HepG2 (cell line): Measurements from ENCODE around the gene TUBB4A. TPM values are rescaled to one million over a fixed set of nuclear protein-coding genes. Genes with fewer than 3 reads are reported as not detected.

ENCODE experiments used
- ATM ChIP-seq: fragments of 450-650 bp; IDR thresholded peaks from 2 replicates; pipeline ENCODE4 v1.7.1; 2017; ENCODE audit warnings: mild to moderate bottlenecking, borderline replicate concordance
- FOXA3 ChIP-seq: IDR thresholded peaks from 2 replicates; pipeline ENCODE4 v1.6.1; 2016; ENCODE audit warnings: missing genetic modification reagents, missing compliant biosample characterization
- HMGXB3 ChIP-seq: sonication (generic); formaldehyde crosslinking; IDR thresholded peaks from 2 replicates; pipeline ENCODE4 v1.4.0; 2020; ENCODE audit warnings: missing genetic modification reagents, borderline replicate concordance
- RBM39 ChIP-seq: fragments of 200-400 bp; formaldehyde crosslinking; IDR thresholded peaks from one replicate; pipeline ENCODE4 v1.6.1; 2018; ENCODE audit warnings: antibody characterized with exemption, mild to moderate bottlenecking, low read depth, low read length; ENCODE audit not compliant: poor library complexity, severe bottlenecking
- SMARCC2 ChIP-seq: fragments of 450-650 bp; IDR thresholded peaks from 2 replicates; pipeline ENCODE4 v1.6.1; 2017; ENCODE audit warnings: antibody characterized with exemption, mild to moderate bottlenecking
- TFE3 ChIP-seq: IDR thresholded peaks from 2 replicates; pipeline ENCODE4 v1.6.1; 2016
- ZBTB4 ChIP-seq: sonication (generic); formaldehyde crosslinking; IDR thresholded peaks from 2 replicates; pipeline ENCODE4 v1.4.0; 2020; ENCODE audit warnings: missing genetic modification reagents, mild to moderate bottlenecking, borderline replicate concordance
- ZNF142 ChIP-seq: sonication (generic); formaldehyde crosslinking; IDR thresholded peaks from 2 replicates; pipeline ENCODE4 v1.4.0; 2020; ENCODE audit warnings: missing genetic modification reagents
- ZNF274 ChIP-seq: sonication (generic); formaldehyde crosslinking; IDR thresholded peaks from 2 replicates; pipeline ENCODE4 v1.5.1; 2020; ENCODE audit warnings: mild to moderate bottlenecking, missing genetic modification reagents
- ZNF350 ChIP-seq: sonication (generic); formaldehyde crosslinking; IDR thresholded peaks from 2 replicates; pipeline ENCODE4 v1.4.0; 2020; ENCODE audit warnings: mild to moderate bottlenecking, low read depth, missing genetic modification reagents, borderline replicate concordance
- ZNF44 ChIP-seq: sonication (generic); formaldehyde crosslinking; IDR thresholded peaks from 2 replicates; pipeline ENCODE4 v1.5.1; 2020; ENCODE audit warnings: mild to moderate bottlenecking, missing genetic modification reagents
- ZZZ3 ChIP-seq: sonication (generic); formaldehyde crosslinking; IDR thresholded peaks from 2 replicates; pipeline ENCODE4 v1.4.0; 2020; ENCODE audit warnings: missing genetic modification reagents, mild to moderate bottlenecking, borderline replicate concordance
- polyA plus RNA-seq, 8 experiments: library from polyadenylated mRNA; depleted of rRNA in 3 of 8; stranded (reverse) in 7 of 8; unstranded in 1 of 8; fragments of >200 nt; fragmentation: Illumina TruSeq in 4 of 8; extraction: Trizol in 4 of 8; gene quantifications; 2 replicates each; pipeline versions ENCODE4 v1.2.1 to v1.2.3, GENCODE V29; 2011 to 2016; ENCODE audit warnings: low read depth in 4 of 8, missing spikeins in 1 of 8, mixed read lengths in 1 of 8; ENCODE audit not compliant: insufficient read depth in 1 of 8
- total RNA-seq, 5 experiments: library from RNA; depleted of rRNA; stranded (reverse); fragments of >200 nt; fragmentation: Illumina TruSeq; extraction: Trizol; gene quantifications; 2 replicates each; pipeline ENCODE4 v1.2.3, GENCODE V29; 2016; ENCODE audit warnings: low read depth in 1 of 5

The TUBB4A gene
- total and polyA plus RNA-seq, 2 of the 13 experiments (the other 11 are each of a cell fraction or from before 2014, with no cell fraction given): not detected

- TF ChIP-seq ZNF142 (CRISPR knock-in tag) (no peak), ZNF274 (CRISPR knock-in tag) (no peak), ZZZ3 (CRISPR knock-in tag) (no peak), HMGXB3 (CRISPR knock-in tag) (0 out of 2 replicates have a peak, but pooled peaks have one; percentile 19), RBM39 (peak; percentile 59), SMARCC2 (no peak), ZNF350 (CRISPR knock-in tag) (no peak), ATM (no peak), ZBTB4 (CRISPR knock-in tag) (no peak), TFE3 (CRISPR knock-in tag) (peak; percentile 48), FOXA3 (peak; percentile 20; the same call in 1 of the 2 replicates), ZNF44 (no peak)
Measured at GRCh38 chr19:6530386-6531162, 28.5 kb upstream of the TUBB4A start, which contains the start of gene TNFSF9 (continued).
